ENCODE results near the gene LIAS.

- no peak for TF ChIP-seq CTCF (IDR thresholded peaks at IDR 0.05; ENCODE audit: low read depth, low read length, missing input control)
- TF ChIP-seq ZBTB33 (IDR thresholded peaks at IDR 0.05) = no peak
- no peak for TF ChIP-seq MAX (IDR thresholded peaks at IDR 0.05)
- TF ChIP-seq JUND (IDR thresholded peaks at IDR 0.05) = no peak
- peak in 1 of 2 donors; percentile 9 for TF ChIP-seq RAD21 (IDR thresholded peaks at IDR 0.05)
- no peak for TF ChIP-seq FOXA1 (IDR thresholded peaks at IDR 0.05)
- no peak for TF ChIP-seq TAF1 (conservative IDR thresholded peaks at IDR 0.05)
These were observed 6.1 kb downstream of the LIAS start for GRCh38 chr4:39464886-39465501.
